ENCODE data around the gene NDUFS7. TPM values are rescaled to one million over a fixed set of nuclear protein-coding genes. Genes with fewer than 3 reads are reported as not detected.

Gene NDUFS7
- total and polyA plus RNA-seq, 9 of the 15 experiments (the other 6 are each of a cell fraction or from before 2014, with no cell fraction given), result 6.0 to 271 (median 60.6) TPM

DNA sequence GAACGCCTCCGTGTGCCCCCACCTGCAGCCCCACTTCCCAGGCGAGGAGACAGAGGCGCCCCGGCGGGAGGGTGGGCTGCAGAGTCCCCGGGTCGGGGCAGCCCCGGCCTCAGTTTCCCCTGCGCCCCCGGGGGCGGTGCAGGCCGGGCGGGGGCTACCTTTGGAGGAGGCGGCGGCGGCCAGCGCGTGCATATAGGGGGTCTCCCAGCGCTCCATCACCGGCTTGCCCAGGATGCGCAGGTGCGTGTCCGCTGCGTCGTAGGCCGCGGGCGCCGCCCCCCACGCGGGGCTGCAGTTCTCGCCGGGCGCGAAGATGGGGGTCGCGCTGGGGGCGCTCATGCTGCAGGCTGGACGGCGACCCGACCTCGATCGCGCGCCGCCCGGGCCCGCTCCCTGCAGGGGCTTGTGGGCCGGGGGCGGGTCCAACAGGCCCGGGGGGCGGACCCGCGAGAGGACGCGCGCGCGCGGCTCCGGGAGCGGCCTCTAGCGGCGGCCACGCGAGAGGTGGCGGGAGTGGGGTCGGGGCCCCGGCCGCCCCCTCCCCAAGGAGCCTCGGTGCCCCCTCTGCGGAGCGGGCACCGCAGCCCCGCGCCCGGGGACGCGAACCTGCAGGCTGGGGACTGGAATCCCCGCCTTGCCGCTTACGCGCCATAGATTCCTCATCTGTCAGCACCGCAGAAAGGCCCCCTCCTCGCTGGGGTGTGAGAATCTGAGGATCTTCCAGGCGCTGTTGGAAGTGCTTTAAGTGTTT is 17.6 kb downstream of the NDUFS7 start, which contains the start of gene GAMT (continued):
- peak; percentile 81 for TF ChIP-seq E2F3 (CRISPR knock-in tag; IDR thresholded peaks at IDR 0.05)
- peak; percentile 70; the same call in 1 of the 2 replicates for TF ChIP-seq KDM2B (CRISPR knock-in tag; IDR thresholded peaks at IDR 0.05)
- TF ChIP-seq KLF13 (tag; IDR thresholded peaks at IDR 0.05; ENCODE audit: borderline replicate concordance, low read depth), result 0 out of 2 replicates have a peak, but pooled peaks have one; percentile 9
- no peak for TF ChIP-seq KHSRP (IDR thresholded peaks at IDR 0.05)
- TF ChIP-seq, protein P1, sequence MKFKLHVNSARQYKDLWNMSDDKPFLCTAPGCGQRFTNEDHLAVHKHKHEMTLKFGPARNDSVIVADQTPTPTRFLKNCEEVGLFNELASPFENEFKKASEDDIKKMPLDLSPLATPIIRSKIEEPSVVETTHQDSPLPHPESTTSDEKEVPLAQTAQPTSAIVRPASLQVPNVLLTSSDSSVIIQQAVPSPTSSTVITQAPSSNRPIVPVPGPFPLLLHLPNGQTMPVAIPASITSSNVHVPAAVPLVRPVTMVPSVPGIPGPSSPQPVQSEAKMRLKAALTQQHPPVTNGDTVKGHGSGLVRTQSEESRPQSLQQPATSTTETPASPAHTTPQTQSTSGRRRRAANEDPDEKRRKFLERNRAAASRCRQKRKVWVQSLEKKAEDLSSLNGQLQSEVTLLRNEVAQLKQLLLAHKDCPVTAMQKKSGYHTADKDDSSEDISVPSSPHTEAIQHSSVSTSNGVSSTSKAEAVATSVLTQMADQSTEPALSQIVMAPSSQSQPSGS (CRISPR knock-in tag; IDR thresholded peaks at IDR 0.05), result no peak
- TF ChIP-seq CCAR2 (IDR thresholded peaks at IDR 0.05; ENCODE audit: low read depth, low read length), result no peak
- TF ChIP-seq CXXC5 (CRISPR knock-in tag; IDR thresholded peaks at IDR 0.05), result peak; percentile 76
- no peak for TF ChIP-seq NR2C1 (IDR thresholded peaks at IDR 0.05)
- TF ChIP-seq NR2C1 (tag; IDR thresholded peaks at IDR 0.05), result no peak
- peak; percentile 43 to 54 (median 43); a peak in 5 of 6 replicates for TF ChIP-seq CTCF (IDR thresholded peaks at IDR 0.05 in 2 of 3, conservative IDR thresholded peaks at IDR 0.05 in 1 of 3; ENCODE audit: insufficient read depth in 2 of 3, low read depth in 1 of 3, low read length in 3 of 3)
- no peak for TF ChIP-seq JUN (IDR thresholded peaks at IDR 0.05; ENCODE audit: borderline replicate concordance, low read depth, low read length)
- 0 out of 2 replicates have a peak, but pooled peaks have one; percentile 50 for TF ChIP-seq JUN (CRISPR knock-in tag; IDR thresholded peaks at IDR 0.05; ENCODE audit: borderline replicate concordance)
- TF ChIP-seq NRF1 (conservative IDR thresholded peaks at IDR 0.05 in 1 of 2, IDR thresholded peaks at IDR 0.05 in 1 of 2), result peak; percentile 60 to 69; a peak in 3 of 4 replicates
- peak; percentile 32; the same call in 1 of the 2 replicates for TF ChIP-seq RBFOX2 (IDR thresholded peaks at IDR 0.05; ENCODE audit: low read depth, low read length)
- TF ChIP-seq GTF3C2 (IDR thresholded peaks at IDR 0.05; ENCODE audit: borderline replicate concordance, extremely low read depth, insufficient read length), result peak; percentile 13
- TF ChIP-seq CBX2 (IDR thresholded peaks at IDR 0.05; ENCODE audit: insufficient read depth, low read length, poor library complexity, severe bottlenecking), result no peak
- TF ChIP-seq TBP (optimal IDR thresholded peaks at IDR 0.05; ENCODE audit: low read depth, low read length), result peak; percentile 28
- TF ChIP-seq ELF2 (CRISPR knock-in tag; IDR thresholded peaks at IDR 0.05), result 0 out of 2 replicates have a peak, but pooled peaks have one; percentile 42
- TF ChIP-seq, protein P2, sequence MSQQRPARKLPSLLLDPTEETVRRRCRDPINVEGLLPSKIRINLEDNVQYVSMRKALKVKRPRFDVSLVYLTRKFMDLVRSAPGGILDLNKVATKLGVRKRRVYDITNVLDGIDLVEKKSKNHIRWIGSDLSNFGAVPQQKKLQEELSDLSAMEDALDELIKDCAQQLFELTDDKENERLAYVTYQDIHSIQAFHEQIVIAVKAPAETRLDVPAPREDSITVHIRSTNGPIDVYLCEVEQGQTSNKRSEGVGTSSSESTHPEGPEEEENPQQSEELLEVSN (IDR thresholded peaks at IDR 0.05; ENCODE audit: borderline replicate concordance in 1 of 2, extremely low read depth in 1 of 2, insufficient read depth in 1 of 2, insufficient read length in 1 of 2, low read depth in 1 of 2, low read length in 1 of 2, poor library complexity in 1 of 2, severe bottlenecking in 1 of 2), result peak; percentile 52 to 60
- peak; percentile 82 for TF ChIP-seq MEIS2 (IDR thresholded peaks at IDR 0.05; ENCODE audit: partially characterized antibody)
